AG04449 (cell line): Measurements from ENCODE around the gene ITM2C.

Source experiments
- CTCF ChIA-PET: fragments of 350-600 bp; formaldehyde crosslinking; extraction: SDS; loops from one replicate; lab custom pipeline; 2021; ENCODE audit warnings: antibody characterized with exemption; lab: Yijun Ruan, JAX
- POLR2A ChIA-PET: fragments of 400-600, 350-600 bp; formaldehyde crosslinking; extraction: SDS; loops from one replicate; lab custom pipeline; 2020; ENCODE audit warnings: antibody characterized with exemption, inconsistent platforms; lab: Yijun Ruan, JAX
- DNase-seq: peaks from one replicate; pipeline ENCODE4 v3.0.0-alpha.2; 2010; ENCODE audit warnings: low read depth, low spot score
- H3K4me3 ChIP-seq: 2 replicates; pipeline ENCODE4 v1.5.1; 2011; ENCODE audit warnings: low read depth, mild to moderate bottlenecking, control low read depth, low read length
- CTCF ChIP-seq: IDR thresholded peaks from one replicate; pipeline ENCODE4 v1.5.1; 2011; ENCODE audit warnings: mild to moderate bottlenecking, moderate library complexity, low read length, control low read depth, inconsistent platforms; ENCODE audit not compliant: insufficient read depth; ENCODE audit errors: missing control alignments

The ITM2C gene

GRCh38 chr2:230829293-230829692 lies 35.4 kb upstream of the ITM2C start:
- H3K4me3 ChIP-seq = no peak overlapping the region
- POLR2A ChIA-PET = no interaction called here
- DNase-seq = no peak
- TF ChIP-seq CTCF = no peak
- CTCF ChIA-PET = interaction anchor here (9.9 kb wide), 1 partner anchor 18 kb away, joined by 79 read pairs; no protein-coding TSS in a partner anchor

GRCh38 chr2:230829959-230830358 lies 34.8 kb upstream of the ITM2C start:
- CTCF ChIA-PET = interaction anchor here (0.8 to 9.9 kb wide), 4 partner anchors 18 to 223 kb away, joined by 4 to 79 read pairs (median 6); no protein-coding TSS in a partner anchor
- no peak for TF ChIP-seq CTCF
- no peak overlapping the region for H3K4me3 ChIP-seq
- POLR2A ChIA-PET = no interaction called here
- no peak for DNase-seq

- no peak for TF ChIP-seq CTCF
- no peak overlapping the region for H3K4me3 ChIP-seq
- ChIA-PET POLR2A (no interaction called here), CTCF (interaction anchor here (0.8 to 9.9 kb wide), 6 partner anchors 17 to 226 kb away, joined by 3 to 79 read pairs (median 4); partner anchors contain the start of gene PSMD1)
- no peak for DNase-seq
These were observed 34.3 kb upstream of the ITM2C start for GRCh38 chr2:230830428-230830827.

GRCh38 chr2:230840301-230840700 lies 24.4 kb upstream of the ITM2C start:
- DNase-seq = no peak
- no peak overlapping the region for H3K4me3 ChIP-seq
- CTCF ChIA-PET = interaction anchor here (0.7 to 2.6 kb wide), 9 partner anchors 8 to 212 kb away, joined by 3 to 14 read pairs (median 6); no protein-coding TSS in a partner anchor
- POLR2A ChIA-PET = no interaction called here
- no peak for TF ChIP-seq CTCF

- DNase-seq = no peak
- no peak for TF ChIP-seq CTCF
- no peak overlapping the region for H3K4me3 ChIP-seq
- CTCF ChIA-PET = interaction anchor here (0.9 kb wide), 1 partner anchor 18 kb away, joined by 3 read pairs; no protein-coding TSS in a partner anchor
- POLR2A ChIA-PET = no interaction called here
These were observed 22.3 kb upstream of the ITM2C start for GRCh38 chr2:230842473-230842872.

- no peak for TF ChIP-seq CTCF
- H3K4me3 ChIP-seq = no peak overlapping the region
- no peak for DNase-seq
- CTCF ChIA-PET = interaction anchor here (0.9 kb wide), 1 partner anchor 19 kb away, joined by 3 read pairs; no protein-coding TSS in a partner anchor
- POLR2A ChIA-PET = no interaction called here
These were observed 21.6 kb upstream of the ITM2C start for GRCh38 chr2:230843132-230843531.
